IMR-90 (cell line): Measurements from ENCODE around the gene ZFYVE26.

ENCODE experiments used
- RAD21 ChIP-seq: IDR thresholded peaks from 2 replicates; pipeline ENCODE4 v1.6.1; 2012; ENCODE audit warnings: low read length, improper control_type of control experiment
- TF ChIP-seq, protein P1 (sequence below): conservative IDR thresholded peaks from 2 replicates; pipeline ENCODE4 v1.5.1; 2012; ENCODE audit warnings: mild to moderate bottlenecking, low read depth, low read length, improper control_type of control experiment

DNA sequence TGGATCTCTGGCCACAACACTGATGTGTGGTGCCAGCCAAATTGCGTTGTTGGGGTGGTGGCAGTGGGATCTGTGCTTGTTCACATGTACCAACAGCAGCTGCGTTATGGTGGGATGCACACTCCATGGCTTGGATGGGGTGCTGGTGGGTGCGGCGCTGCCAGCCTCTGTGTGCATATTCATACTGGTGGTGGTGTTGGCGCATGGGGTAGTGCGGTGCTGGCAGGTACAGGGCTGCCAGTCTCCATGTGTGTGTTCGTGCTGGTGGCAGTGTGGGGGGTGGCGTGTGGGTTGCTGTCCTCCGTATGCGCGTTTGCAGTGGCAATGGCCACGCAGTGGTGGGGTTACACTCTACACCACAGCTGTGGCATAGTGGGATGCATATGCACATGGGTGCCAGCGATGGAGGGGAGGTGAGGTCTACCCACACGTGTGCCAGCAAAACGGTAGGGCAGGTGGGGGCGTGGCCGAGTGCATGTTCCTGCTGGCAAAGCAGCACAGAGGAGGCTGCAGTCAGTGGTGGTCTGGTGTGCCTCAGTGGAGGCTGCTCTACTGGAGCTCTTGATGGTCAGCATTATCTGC, 29.7 kb upstream of the ZFYVE26 start:
- TF ChIP-seq, protein P1, sequence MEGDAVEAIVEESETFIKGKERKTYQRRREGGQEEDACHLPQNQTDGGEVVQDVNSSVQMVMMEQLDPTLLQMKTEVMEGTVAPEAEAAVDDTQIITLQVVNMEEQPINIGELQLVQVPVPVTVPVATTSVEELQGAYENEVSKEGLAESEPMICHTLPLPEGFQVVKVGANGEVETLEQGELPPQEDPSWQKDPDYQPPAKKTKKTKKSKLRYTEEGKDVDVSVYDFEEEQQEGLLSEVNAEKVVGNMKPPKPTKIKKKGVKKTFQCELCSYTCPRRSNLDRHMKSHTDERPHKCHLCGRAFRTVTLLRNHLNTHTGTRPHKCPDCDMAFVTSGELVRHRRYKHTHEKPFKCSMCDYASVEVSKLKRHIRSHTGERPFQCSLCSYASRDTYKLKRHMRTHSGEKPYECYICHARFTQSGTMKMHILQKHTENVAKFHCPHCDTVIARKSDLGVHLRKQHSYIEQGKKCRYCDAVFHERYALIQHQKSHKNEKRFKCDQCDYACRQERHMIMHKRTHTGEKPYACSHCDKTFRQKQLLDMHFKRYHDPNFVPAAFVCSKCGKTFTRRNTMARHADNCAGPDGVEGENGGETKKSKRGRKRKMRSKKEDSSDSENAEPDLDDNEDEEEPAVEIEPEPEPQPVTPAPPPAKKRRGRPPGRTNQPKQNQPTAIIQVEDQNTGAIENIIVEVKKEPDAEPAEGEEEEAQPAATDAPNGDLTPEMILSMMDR: no peak
- no peak for TF ChIP-seq RAD21
